Measurements from ENCODE around the gene PRKAA2. TPM values are rescaled to one million over a fixed set of nuclear protein-coding genes. Genes with fewer than 3 reads are reported as not detected.

The PRKAA2 gene
- total and polyA plus RNA-seq, 2 of the 4 experiments (the other 2 are of a cell fraction): 0.72 to 1.4 TPM

- Histone ChIP-seq H3K9me1 (ENCODE audit: insufficient read depth, low read length) (no peaks in the 10 kb centered on the region; the same call in 1 of the 2 replicates), H3K18ac (ENCODE audit: low read depth, low read length) (no peak overlapping the region), H4K91ac (ENCODE audit: insufficient read depth, low read depth, low read length) (no peak overlapping the region), H3K27ac (ENCODE audit: insufficient read depth, low read length) (no peak overlapping the region), H4K5ac (ENCODE audit: low read depth, low read length) (no peak overlapping the region), H3K4me1 (ENCODE audit: control insufficient read depth, insufficient read depth, low read length) (no peaks in the 10 kb centered on the region), H3K9me3 (ENCODE audit: control insufficient read depth, insufficient read depth, low read length) (no peaks in the 10 kb centered on the region), H2BK120ac (ENCODE audit: low read depth, low read length) (no peak overlapping the region), H3K4me3 (ENCODE audit: insufficient read depth, low read depth, low read length) (no peak overlapping the region), H3K9ac (ENCODE audit: low read depth, low read length) (no peak overlapping the region), H2AFZ (replicated peaks; ENCODE audit: low read length, poor library complexity) (no peak overlapping the region), H3K27me3 (ENCODE audit: control insufficient read depth, insufficient read depth, low read length) (peaks cover 1% of the 10 kb centered on the region; the same call in 1 of the 2 replicates), H4K8ac (ENCODE audit: low read depth in 2 of 2, low read length in 2 of 2) (no peak overlapping the region), H3K23ac (ENCODE audit: low read depth, low read length) (no peak overlapping the region), H3K14ac (replicated peaks; ENCODE audit: low read depth, low read length) (no peak overlapping the region), H2AK9ac (replicated peaks; ENCODE audit: low read depth, low read length, poor library complexity) (no peak overlapping the region), H3K4ac (ENCODE audit: low read depth, low read length) (no peak overlapping the region), H2BK15ac (ENCODE audit: low read depth, low read length) (no peak overlapping the region), H3K79me1 (ENCODE audit: low read depth in 1 of 2, low read length in 2 of 2) (no peaks in the 10 kb centered on the region), H2BK20ac (ENCODE audit: low read depth, low read length) (no peak overlapping the region), H2BK5ac (ENCODE audit: low read depth, low read length, poor library complexity, severe bottlenecking) (no peak overlapping the region), H3K56ac (ENCODE audit: extremely low read depth, insufficient read depth, low read length) (no peak overlapping the region), H4K20me1 (ENCODE audit: insufficient read depth, low read length) (no peaks in the 10 kb centered on the region), H3K4me2 (ENCODE audit: low read depth, low read length) (no peak overlapping the region), H2AK5ac (ENCODE audit: low read depth, low read length) (no peak overlapping the region), H3K36me3 (ENCODE audit: control insufficient read depth, insufficient read depth, low read length) (no peaks in the 10 kb centered on the region)
- no CpG with 5 or more reads among the region's 3 CpGs for WGBS, 2 experiments (ENCODE audit: extremely low coverage in 2 of 2, insufficient read length in 1 of 2)
- dilution Hi-C loops (cut with HindIII; ENCODE audit: low sequenced_read_pairs, unreplicated experiment) (no loop called here), in situ Hi-C loops (cut with MboI; ENCODE audit: low sequenced_read_pairs) (no loop called here), intact Hi-C loops (cut with micrococcal nuclease) (no loop called here)
- POLR2A ChIA-PET (ENCODE audit: unreplicated experiment): no interaction called here
- ATAC-seq (ENCODE audit: low read depth) (no peak), DNase-seq (no peak)
- BruUV-seq (replicated peaks): no TSS peak
- no peak for TF ChIP-seq MAFK (IDR thresholded peaks at IDR 0.05; ENCODE audit: low read depth, low read length)
- TF ChIP-seq CHD1 (IDR thresholded peaks at IDR 0.05; ENCODE audit: low read depth, low read length): no peak
- no peak for TF ChIP-seq RAD21 (IDR thresholded peaks at IDR 0.05; ENCODE audit: low read length)
- no peak for TF ChIP-seq USF2 (IDR thresholded peaks at IDR 0.05; ENCODE audit: low read depth, low read length)
- no peak for TF ChIP-seq BHLHE40 (IDR thresholded peaks at IDR 0.05; ENCODE audit: low read depth, low read length)
- no peak for TF ChIP-seq RCOR1 (IDR thresholded peaks at IDR 0.05; ENCODE audit: insufficient replicate concordance, low read length)
- no peak for TF ChIP-seq POLR2A (IDR thresholded peaks at IDR 0.05; ENCODE audit: low read depth, low read length)
- no peak for TF ChIP-seq FOS (IDR thresholded peaks at IDR 0.05; ENCODE audit: low read depth, low read length)
- TF ChIP-seq MXI1 (IDR thresholded peaks at IDR 0.05; ENCODE audit: borderline replicate concordance, low read depth, low read length): no peak
- TF ChIP-seq CTCF (conservative IDR thresholded peaks at IDR 0.05; ENCODE audit: low read depth, low read length): no peak
- TF ChIP-seq NFE2L2 (IDR thresholded peaks at IDR 0.05; ENCODE audit: low read depth, low read length): no peak
- TF ChIP-seq MAZ (IDR thresholded peaks at IDR 0.05; ENCODE audit: borderline replicate concordance, low read depth, low read length): no peak
- TF ChIP-seq RFX5 (IDR thresholded peaks at IDR 0.05; ENCODE audit: low read depth, low read length): no peak
- TF ChIP-seq ELK1 (IDR thresholded peaks at IDR 0.05; ENCODE audit: borderline replicate concordance, low read depth, low read length): no peak
- no peak for TF ChIP-seq SMC3 (IDR thresholded peaks at IDR 0.05; ENCODE audit: low read depth, low read length)
- TF ChIP-seq CEBPB (IDR thresholded peaks at IDR 0.05; ENCODE audit: low read depth, low read length): no peak
- CTCF ChIA-PET: interaction anchor here (0.7 kb wide), 1 partner anchor 166 kb away, joined by 3 read pairs; no protein-coding TSS in a partner anchor
These were observed 113.7 kb downstream of the PRKAA2 start for GRCh38 chr1:56758794-56759193.

Measured in IMR-90 (cell line).